Type B pancreatic cell (in vitro differentiated cells): ENCODE measurements around the gene PHPT1. TPM values are rescaled to one million over a fixed set of nuclear protein-coding genes. Genes with fewer than 3 reads are reported as not detected.
"Not testable (repeated sequence)": the region's sequence is repeated elsewhere in the genome, so short reads cannot be mapped to it uniquely, and the experiment has no call there.

Source experiments
- DNase-seq: peaks from one replicate; pipeline ENCODE4 v3.0.0; 2021; ENCODE audit warnings: mixed read lengths; ENCODE audit not compliant: unreplicated experiment; ENCODE audit errors: extremely low spot score
- H3K27ac Mint-ChIP-seq: 2 replicates; pipeline ENCODE4 v1.8.0; 2021; ENCODE audit warnings: mild to moderate bottlenecking, mixed read lengths
- H3K27me3 Mint-ChIP-seq: 2 replicates; pipeline ENCODE4 v1.8.0; 2021; ENCODE audit warnings: mixed read lengths
- H3K36me3 Mint-ChIP-seq: 2 replicates; pipeline ENCODE4 v1.8.0; 2021; ENCODE audit warnings: mixed read lengths
- H3K4me1 Mint-ChIP-seq: one replicate; pipeline ENCODE4 v1.8.0; 2021; ENCODE audit warnings: mixed read lengths; ENCODE audit not compliant: unreplicated experiment
- H3K4me3 Mint-ChIP-seq: 2 replicates; pipeline ENCODE4 v1.8.0; 2021; ENCODE audit warnings: mild to moderate bottlenecking, mixed read lengths
- H3K9me3 Mint-ChIP-seq: 2 replicates; pipeline ENCODE4 v1.8.0; 2021; ENCODE audit warnings: mixed read lengths
- total RNA-seq: library from RNA; stranded (reverse); gene quantifications from 2 replicates; pipeline ENCODE4 v1.2.1, GENCODE V29; 2021; ENCODE audit warnings: low replicate concordance
- TF ChIP-seq, protein P1 (sequence below): fragments of 200-600 bp; sonication (generic); conservative IDR thresholded peaks from 2 replicates; pipeline ENCODE4 v1.5.0; 2021; ENCODE audit warnings: antibody characterized with exemption, mild to moderate bottlenecking

Gene PHPT1
- total RNA-seq, 1 donor from 2014 or later: 176 TPM

DNA sequence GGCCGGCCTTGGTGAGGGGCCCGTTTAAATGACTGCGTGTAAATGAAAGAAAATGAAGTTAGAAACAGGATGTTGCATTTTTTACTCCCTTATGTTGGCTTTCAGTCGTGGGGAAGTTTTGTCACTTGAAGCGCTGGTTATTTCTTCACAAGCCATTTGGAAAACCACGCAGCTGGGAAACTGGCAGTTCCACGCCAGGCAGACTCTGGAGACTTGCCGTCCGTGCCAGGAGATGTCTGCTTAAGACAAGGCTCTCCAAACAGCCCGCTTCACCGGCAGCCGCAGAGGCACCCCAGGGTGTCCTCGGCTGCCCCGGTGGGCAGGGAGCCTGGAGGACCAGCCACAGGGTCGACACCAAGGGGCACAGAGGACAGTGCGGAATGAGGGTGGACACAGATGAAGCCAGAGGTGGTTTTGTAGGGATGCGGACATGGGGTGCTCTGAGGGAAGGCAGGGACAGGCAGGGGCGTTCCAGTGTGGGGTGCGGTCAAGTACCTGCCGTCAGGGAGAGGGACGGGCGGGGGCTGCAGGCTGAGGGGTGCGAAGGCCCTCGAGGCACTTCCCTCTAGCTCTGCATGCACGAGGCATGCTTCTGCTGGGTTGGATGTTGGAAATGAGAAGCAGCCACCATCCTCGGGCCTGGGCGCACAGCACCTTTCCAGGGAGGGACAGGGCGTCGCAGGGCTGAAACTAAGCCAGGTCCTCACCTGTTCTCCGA, 18.0 kb upstream of the PHPT1 start:
- H3K36me3 Mint-ChIP-seq: no peaks in the 10 kb centered on the region
- no peaks in the 10 kb centered on the region for H3K9me3 Mint-ChIP-seq
- no peaks in the 10 kb centered on the region for H3K4me1 Mint-ChIP-seq
- TF ChIP-seq, protein P1, sequence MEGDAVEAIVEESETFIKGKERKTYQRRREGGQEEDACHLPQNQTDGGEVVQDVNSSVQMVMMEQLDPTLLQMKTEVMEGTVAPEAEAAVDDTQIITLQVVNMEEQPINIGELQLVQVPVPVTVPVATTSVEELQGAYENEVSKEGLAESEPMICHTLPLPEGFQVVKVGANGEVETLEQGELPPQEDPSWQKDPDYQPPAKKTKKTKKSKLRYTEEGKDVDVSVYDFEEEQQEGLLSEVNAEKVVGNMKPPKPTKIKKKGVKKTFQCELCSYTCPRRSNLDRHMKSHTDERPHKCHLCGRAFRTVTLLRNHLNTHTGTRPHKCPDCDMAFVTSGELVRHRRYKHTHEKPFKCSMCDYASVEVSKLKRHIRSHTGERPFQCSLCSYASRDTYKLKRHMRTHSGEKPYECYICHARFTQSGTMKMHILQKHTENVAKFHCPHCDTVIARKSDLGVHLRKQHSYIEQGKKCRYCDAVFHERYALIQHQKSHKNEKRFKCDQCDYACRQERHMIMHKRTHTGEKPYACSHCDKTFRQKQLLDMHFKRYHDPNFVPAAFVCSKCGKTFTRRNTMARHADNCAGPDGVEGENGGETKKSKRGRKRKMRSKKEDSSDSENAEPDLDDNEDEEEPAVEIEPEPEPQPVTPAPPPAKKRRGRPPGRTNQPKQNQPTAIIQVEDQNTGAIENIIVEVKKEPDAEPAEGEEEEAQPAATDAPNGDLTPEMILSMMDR: no peak
- H3K4me3 Mint-ChIP-seq: no peak overlapping the region
- no peak overlapping the region for H3K27ac Mint-ChIP-seq
- H3K27me3 Mint-ChIP-seq: no peaks in the 10 kb centered on the region
- DNase-seq: no peak

DNA sequence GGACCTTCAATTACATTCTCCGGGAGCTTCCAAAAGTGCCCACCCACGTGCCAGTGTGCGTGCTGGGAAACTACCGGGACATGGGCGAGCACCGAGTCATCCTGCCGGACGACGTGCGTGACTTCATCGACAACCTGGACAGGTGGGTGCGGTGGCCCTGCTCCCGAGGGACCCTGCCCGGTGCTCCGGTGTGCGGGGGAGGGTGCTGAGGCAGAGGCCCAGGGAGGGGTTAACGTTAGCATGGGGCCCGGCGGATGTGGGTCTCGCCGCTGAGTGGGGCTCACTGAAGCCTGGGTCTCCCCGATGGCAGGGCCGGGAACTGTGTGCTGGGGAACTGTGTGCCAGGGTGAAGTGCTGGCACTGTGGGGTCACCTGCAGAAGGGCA, 17.5 kb upstream of the PHPT1 start:
- Mint-ChIP-seq H3K4me3 (no peak overlapping the region), H3K27ac (no peak overlapping the region), H3K27me3 (no peaks in the 10 kb centered on the region), H3K9me3 (no peaks in the 10 kb centered on the region), H3K4me1 (no peaks in the 10 kb centered on the region), H3K36me3 (no peaks in the 10 kb centered on the region)
- TF ChIP-seq, protein P1: no peak
- no peak for DNase-seq

DNA sequence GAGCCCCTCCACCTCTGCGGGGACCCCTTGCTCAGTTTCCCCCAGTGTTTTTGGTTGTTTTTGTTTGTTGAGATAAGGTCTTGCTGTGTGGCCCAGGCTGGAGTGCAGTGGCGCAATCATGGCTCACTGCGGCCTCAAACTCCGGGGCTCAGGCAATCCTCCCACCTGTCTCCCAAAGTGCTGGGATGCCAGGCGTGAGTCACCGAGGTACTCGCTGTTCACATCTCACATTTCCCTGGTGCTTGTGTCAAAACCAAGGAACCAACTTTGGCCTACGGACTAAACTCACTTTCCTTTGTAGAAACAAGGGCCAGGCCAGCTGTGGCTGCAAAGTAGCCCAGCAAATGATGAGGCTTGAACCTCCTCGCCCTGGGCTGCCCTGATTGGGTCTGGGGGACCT, 16.6 kb upstream of the PHPT1 start:
- Mint-ChIP-seq H3K27ac (no peak overlapping the region), H3K9me3 (no peaks in the 10 kb centered on the region), H3K27me3 (no peaks in the 10 kb centered on the region), H3K4me3 (no peak overlapping the region), H3K4me1 (no peaks in the 10 kb centered on the region), H3K36me3 (no peaks in the 10 kb centered on the region)
- no peak for DNase-seq
- TF ChIP-seq, protein P1: no peak

DNA sequence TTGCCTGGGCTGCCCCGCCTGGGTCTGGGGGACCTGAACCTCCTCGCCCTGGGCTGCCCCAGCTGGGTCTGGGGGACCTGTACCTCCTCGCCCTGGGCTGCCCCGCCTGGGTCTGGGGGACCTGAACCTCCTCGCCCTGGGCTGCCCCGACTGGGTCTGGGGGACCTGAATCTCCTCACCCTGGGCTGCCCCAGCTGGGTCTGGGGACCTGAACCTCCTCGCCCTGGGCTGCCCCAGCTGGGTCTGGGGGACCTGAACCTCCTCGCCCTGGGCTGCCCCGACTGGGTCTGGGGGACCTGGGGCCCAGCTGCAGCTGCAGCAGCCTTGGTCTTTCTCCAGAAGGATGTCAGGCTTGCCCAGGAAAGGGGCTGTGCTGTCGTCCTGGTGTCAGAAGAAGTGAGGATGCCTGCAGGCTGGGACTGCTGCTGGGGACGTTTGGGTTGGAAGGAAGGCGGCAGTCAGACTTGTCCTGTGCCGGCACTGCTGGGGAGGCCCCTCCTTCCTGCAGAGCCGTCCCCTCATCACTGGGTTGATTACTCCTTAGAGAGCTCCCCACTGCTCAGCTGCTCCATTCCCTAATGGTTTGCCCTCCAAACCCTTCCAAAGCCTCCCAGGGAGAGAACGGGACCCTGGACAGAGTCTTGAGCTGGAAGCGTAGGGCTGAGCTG, 15.7 kb upstream of the PHPT1 start:
- not testable (repeated sequence) for H3K27me3 Mint-ChIP-seq, H3K4me1 Mint-ChIP-seq, DNase-seq, H3K9me3 Mint-ChIP-seq, H3K36me3 Mint-ChIP-seq, H3K4me3 Mint-ChIP-seq
- H3K27ac Mint-ChIP-seq: peak overlapping the region; percentile 39

DNA sequence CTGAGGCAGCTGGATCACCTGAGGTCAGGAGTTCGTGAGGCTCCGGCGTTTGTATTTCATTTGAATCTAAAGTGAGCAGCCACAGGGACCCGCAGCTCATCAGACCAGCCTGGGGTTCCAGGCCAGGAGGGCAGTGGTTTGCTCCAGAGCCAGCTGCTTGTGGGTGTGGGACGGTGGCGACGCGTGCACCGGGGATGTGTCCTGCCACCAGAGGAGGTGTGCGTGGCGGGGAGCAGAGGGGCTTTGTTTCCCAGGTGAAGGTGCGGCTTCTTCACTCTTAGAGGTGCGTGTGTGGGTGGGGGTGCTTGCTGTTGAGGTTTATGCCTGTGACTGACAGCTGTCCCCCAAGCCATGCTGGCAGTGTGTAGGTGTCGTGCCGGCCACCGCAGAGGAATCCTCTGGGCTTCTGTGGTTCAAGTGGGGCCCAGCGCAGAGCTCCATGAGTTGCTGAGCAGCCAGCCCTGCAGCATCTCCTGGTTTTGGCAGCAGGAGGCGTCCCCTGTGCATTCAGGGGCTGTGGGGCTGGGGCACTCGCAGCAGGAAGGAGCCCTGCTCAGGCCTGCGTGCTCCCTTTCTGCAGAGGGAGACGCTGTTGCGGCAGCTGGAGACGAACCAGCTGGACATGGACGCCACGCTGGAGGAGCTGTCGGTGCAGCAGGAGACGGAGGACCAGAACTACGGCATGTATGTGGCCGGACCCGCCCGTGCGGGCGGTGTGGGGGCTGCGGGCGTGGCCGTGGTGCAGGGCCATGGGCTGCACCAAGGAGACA, 13.9 kb upstream of the PHPT1 start:
- Mint-ChIP-seq H3K27ac (no peak overlapping the region), H3K27me3 (no peaks in the 10 kb centered on the region), H3K4me3 (no peak overlapping the region), H3K36me3 (no peaks in the 10 kb centered on the region), H3K4me1 (peaks cover 6% of the 10 kb centered on the region), H3K9me3 (no peaks in the 10 kb centered on the region)
- DNase-seq: no peak
- TF ChIP-seq, protein P1: no peak
